Occipital lobe (tissue), 2 donors: ENCODE data around the gene SLC25A31. TPM values are rescaled to one million over a fixed set of nuclear protein-coding genes. Genes with fewer than 3 reads are reported as not detected.

Source experiments
- DNase-seq: peaks from one replicate; lab custom pipeline; 2025; lab: John Stamatoyannopoulos, UW
- total RNA-seq: library from RNA; depleted of rRNA; stranded (reverse); fragments of >200 nt; gene quantifications from one replicate; pipeline ENCODE4 v1.2.3, GENCODE V29; 2014

Gene SLC25A31
- 0.16 TPM for total RNA-seq

GRCh38 chr4:127730142-127730913 is at the start of gene SLC25A31:
Gene SLC25A31 (plus strand): TSS chr4:127730400. CDS start chr4:127730546, 146 bp downstream.
- DNase-seq = no peak

GRCh38 chr4:127685292-127685691 is 44.9 kb upstream of the SLC25A31 start:
- no peak for DNase-seq

DNA sequence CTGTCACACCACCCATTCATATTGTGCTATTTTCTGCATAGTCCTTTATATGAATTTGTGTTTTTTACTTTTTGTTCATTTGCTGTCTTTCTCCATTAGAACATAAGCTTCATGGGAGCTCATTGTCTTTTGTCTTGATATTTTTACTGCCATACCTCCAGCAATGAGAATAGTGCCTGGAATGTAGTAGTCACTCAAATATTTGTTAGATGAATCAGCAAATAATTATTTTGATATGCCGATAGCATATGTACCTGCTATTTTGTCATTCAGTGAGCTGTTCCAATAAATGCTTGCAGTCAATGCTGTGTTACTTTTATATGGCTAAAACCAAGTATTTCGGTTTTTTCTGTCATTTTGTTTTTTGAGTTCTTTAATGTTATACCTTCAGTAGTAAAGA is 43.5 kb upstream of the SLC25A31 start:
- no peak for DNase-seq

DNA sequence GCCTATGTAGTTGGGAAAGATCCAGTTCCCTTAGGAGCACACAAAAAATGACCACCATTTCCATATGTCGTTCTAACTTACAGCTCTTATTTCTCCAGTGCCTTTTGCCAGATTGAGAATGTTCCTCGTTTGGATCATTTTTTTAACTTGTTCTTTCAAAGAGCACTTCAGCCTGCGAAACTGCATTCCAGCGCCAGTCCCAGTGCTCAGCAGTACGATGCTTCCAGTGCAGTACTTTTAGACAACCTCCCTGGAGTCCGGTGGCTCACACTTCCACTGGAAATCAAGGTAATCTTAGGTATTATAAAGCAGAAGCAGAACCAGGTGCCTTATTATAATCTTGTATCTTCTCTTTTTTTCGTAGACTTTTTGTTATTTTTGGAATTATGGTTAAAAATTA is 42.6 kb upstream of the SLC25A31 start:
- DNase-seq = no peak

DNA sequence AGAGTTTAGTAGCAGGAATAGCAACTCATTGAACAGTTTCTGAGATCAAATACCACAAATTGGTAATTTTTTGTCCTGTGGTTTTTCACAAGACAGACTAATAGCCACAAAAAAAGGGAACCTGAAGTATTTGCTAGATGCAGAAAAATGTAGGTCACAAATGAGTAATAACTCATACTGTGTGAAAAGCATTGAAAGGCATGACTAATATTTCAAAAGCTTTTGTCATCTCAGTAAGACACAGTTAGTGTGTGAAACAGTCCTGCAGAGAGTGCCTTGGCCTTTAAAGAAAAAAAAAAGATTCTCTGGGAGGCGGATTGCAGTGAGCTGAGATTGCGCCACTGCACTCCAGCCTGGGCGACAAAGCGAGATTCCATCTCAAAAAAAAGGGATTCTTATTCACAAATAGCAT is 31.4 kb upstream of the SLC25A31 start:
- no peak for DNase-seq

- no peak for DNase-seq
These were observed 21.2 kb upstream of the SLC25A31 start for GRCh38 chr4:127708985-127709384.

DNA sequence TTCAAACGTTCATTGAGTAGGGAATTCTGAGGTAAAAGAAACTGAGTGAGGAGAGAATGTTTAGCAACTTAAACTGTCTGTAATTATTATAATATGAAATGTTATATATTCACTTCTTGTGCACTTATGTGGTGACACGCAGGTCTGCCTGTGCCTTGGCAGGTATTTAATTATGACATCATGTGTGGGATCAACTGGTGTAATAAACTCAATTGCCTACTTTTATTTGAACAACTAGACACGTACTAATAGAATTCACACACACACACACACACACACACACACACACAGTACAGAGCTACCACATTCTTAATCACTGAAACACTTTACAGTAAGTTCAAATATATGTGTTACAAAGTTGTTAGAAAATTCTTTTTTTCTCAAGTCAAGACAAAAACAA is 20.7 kb upstream of the SLC25A31 start:
- DNase-seq = no peak

DNA sequence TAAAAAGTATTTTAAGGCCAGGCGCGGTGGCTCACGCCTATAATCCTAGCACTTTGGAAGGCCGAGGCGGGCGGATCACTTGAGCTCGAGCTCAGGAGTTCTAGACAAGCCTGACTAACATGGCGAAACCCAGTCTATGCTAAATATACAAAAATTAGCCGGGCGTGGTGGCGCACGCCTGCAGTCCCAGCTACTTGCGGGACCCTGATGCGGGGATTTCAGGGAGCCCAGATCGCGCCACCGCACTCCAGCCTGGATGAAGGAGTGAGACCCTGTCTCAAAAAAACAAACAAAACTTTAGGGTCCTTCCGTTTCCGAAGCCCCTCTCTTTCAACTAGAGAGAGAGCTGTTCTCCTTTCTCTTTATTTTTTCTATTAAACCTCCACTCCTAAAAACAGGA is 1.2 kb downstream of the SLC25A31 start:
- no peak for DNase-seq

- DNase-seq = no peak
These were observed 2.6 kb downstream of the SLC25A31 start for GRCh38 chr4:127732623-127733328.

DNA sequence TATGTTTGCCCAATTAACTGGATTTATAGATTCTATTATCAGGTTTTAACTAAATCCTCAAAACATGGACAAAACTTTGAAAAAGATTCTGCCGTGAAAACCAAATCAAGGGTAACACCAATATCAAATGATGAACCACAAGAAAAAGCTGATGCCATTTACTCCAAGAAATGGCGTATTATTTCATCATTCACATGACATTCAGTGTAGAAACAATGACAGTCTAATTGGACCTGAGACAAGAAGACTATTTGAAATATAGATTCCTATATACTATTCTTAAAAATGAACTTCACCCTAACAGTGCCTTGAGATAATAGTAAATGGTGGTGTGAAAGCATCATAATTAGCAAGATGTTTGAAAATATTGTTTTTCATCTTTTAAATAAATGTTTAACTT is 4.8 kb downstream of the SLC25A31 start:
- DNase-seq = no peak

GRCh38 chr4:127737295-127737694 is 7.1 kb downstream of the SLC25A31 start:
- no peak for DNase-seq

DNA sequence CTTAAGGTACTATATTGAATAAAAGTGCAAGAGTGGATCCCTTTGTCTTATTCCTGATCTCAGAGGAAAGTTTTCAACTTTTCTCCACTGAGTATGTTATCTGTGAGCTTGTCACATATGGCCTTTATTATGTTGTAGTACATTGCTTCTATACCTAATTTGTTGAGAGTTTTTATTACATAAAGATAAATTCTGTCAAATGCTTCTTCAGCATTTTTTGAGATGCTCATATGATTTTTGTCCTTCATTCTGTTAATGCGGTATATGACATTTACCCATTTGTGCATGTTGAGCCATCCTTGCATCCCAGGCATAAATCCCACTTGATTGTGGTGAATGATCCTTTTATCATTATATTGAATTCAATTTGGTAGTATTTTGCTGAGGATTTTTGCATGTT is 11.0 kb downstream of the SLC25A31 start:
- no peak for DNase-seq

GRCh38 chr4:127747883-127748282 is 17.7 kb downstream of the SLC25A31 start:
- no peak for DNase-seq

DNA sequence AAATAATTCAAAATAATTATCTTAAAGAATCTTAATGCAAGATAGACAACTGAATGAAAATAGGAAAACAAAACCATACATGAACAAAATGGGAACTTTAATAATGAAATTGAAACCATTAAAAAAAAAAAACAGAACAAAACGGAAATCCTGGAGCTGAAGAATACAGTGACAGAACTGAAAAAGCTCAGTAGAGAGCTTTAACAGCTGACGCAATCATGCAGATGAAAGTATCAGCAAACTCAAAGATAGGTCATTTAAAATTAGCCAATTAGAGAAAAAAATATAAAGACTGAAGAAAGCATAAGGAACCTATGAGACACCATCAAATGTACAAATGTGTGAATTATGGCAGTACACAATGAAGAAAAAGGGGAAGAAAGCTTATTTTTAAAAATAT is 18.8 kb downstream of the SLC25A31 start:
- DNase-seq = no peak

DNA sequence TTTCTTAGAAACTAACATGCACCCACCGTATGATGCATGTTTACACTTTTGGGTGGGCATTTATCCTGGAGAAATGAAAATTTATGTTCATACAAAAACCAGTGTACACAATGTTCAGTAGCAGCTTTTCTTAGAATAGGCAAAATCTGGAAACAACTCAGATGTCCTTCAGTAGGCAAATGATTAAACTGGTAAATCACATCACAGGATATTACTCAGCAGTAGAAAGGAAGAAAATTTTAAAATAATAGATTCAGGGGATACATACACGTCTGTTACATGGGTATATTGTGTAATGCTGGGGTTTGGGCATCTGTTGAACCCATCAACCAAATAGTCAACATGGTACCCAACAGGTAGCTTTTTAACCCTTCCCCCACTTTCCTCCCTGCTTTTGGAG is 26.7 kb downstream of the SLC25A31 start:
- no peak for DNase-seq

- DNase-seq = no peak
These were observed 29.1 kb downstream of the SLC25A31 start for GRCh38 chr4:127759228-127759820.

- DNase-seq = no peak
These were observed 29.7 kb downstream of the SLC25A31 start for GRCh38 chr4:127759893-127760292.

GRCh38 chr4:127771535-127772275 is 41.5 kb downstream of the SLC25A31 start:
- no peak for DNase-seq

- no peak for DNase-seq
These were observed 42.8 kb downstream of the SLC25A31 start for GRCh38 chr4:127772769-127773671.

- no peak for DNase-seq
These were observed 45.6 kb downstream of the SLC25A31 start for GRCh38 chr4:127775843-127776242.

DNA sequence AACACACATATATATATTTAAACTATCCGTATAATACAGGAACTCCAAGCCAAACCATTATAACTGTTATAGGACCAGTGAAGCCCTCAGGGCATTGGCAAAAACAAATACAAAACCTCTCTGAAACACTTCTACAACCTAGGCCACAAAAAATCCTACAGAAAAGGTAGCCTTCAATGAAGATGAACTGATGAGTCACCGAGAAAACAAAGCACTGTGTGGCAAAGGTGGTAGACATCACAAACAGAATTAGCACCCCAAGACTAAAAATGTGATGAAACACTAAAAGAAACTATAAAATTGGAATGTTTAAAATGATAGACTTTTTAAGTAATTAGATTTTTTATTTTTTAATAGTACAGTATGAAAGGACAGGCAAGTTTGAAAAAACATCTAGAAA is 46.4 kb downstream of the SLC25A31 start:
- no peak for DNase-seq
